Fibroblast of mammary gland (primary cell): ENCODE results near the gene CNPPD1.

ENCODE experiments used
- DNase-seq: peaks from one replicate; pipeline ENCODE4 v3.0.0-alpha.2; 2010; ENCODE audit warnings: low read depth
- H3K4me3 ChIP-seq: 2 replicates; pipeline ENCODE4 v1.5.1; 2011; ENCODE audit warnings: low read depth, mild to moderate bottlenecking, low read length, moderate library complexity; ENCODE audit not compliant: control insufficient read depth
- TF ChIP-seq, protein P1 (sequence below): conservative IDR thresholded peaks from 2 replicates; pipeline ENCODE4 v1.5.1; 2011; ENCODE audit warnings: low read depth, low read length, inconsistent platforms; ENCODE audit not compliant: control insufficient read depth, insufficient read depth

The CNPPD1 gene

DNA sequence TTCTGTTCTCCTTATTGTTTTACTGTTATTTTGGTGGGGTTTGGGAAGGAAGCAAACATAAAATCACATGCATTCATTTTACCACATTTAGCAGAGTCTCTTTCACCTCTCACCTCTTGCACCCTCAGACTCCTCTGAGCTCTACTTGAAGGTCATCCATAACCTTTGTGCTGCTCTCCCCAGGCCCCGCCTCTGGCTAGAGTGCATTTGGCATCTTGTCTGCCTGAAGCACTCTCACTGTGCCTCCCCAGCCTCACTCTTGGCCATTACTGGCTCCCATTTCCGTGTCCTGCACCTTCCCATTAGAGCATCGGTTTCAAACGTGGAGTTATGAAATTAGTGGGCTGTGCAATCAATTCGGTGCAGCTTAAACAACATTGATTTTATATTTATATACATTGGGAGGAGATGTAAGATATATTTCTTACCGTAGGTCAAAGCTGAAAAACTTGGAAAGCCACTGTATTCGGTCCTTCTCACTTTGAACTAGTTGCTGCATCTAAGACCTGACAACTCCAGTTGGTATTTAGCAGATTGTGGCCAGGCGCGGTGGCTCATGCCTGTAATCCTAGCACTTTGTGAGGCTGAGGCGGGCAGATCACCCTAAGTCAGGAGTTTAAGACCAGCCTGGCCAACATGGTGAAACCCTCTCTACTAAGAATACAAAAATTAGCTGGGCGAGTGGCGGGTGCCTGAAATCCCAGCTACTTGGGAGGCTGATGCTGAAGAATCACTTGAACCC, 22.9 kb upstream of the CNPPD1 start:
- no peak overlapping the region for H3K4me3 ChIP-seq
- no peak for DNase-seq
- TF ChIP-seq, protein P1, sequence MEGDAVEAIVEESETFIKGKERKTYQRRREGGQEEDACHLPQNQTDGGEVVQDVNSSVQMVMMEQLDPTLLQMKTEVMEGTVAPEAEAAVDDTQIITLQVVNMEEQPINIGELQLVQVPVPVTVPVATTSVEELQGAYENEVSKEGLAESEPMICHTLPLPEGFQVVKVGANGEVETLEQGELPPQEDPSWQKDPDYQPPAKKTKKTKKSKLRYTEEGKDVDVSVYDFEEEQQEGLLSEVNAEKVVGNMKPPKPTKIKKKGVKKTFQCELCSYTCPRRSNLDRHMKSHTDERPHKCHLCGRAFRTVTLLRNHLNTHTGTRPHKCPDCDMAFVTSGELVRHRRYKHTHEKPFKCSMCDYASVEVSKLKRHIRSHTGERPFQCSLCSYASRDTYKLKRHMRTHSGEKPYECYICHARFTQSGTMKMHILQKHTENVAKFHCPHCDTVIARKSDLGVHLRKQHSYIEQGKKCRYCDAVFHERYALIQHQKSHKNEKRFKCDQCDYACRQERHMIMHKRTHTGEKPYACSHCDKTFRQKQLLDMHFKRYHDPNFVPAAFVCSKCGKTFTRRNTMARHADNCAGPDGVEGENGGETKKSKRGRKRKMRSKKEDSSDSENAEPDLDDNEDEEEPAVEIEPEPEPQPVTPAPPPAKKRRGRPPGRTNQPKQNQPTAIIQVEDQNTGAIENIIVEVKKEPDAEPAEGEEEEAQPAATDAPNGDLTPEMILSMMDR: no peak

DNA sequence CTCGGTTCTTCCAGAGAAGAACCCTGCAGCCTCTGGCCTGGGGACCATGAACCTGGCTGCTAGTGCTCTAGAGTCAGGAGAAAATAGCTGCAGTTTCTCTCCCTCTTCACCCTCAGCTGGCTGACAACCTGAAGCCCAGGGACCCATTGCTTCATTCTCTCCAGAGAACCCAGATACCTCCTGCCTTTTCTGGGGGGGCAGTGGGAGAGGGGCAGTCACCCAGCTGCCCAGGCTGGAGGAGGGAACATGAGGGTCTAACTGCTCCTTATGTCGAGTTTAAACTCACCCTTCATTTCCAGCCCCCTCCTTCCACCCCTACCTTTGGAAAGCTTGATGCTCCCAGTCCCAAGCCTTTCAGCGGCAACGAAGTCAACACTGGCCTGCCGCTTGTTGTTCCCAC, 22.2 kb upstream of the CNPPD1 start:
- DNase-seq: no peak
- H3K4me3 ChIP-seq: no peak overlapping the region
- TF ChIP-seq, protein P1: no peak

DNA sequence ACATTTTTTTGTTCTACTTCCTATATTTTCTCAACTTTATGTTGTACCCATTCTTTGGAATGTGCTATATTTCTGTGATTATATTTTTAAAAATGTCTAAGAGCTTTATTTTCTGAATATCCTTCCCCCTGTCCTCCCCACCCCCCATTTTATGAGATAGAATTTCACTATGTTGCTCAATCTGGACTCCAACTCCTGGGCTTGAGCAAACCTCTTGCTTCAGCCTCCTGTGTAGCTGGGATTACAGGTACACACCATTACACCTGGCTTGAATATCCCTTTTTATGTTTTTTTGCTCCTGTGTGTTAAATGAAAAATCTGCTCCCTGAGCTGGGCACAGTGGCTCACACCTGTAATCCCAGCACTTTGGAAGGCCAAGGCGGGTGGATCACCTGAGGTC, 20.7 kb upstream of the CNPPD1 start:
- TF ChIP-seq, protein P1: no peak
- no peak for DNase-seq
- H3K4me3 ChIP-seq: no peak overlapping the region

DNA sequence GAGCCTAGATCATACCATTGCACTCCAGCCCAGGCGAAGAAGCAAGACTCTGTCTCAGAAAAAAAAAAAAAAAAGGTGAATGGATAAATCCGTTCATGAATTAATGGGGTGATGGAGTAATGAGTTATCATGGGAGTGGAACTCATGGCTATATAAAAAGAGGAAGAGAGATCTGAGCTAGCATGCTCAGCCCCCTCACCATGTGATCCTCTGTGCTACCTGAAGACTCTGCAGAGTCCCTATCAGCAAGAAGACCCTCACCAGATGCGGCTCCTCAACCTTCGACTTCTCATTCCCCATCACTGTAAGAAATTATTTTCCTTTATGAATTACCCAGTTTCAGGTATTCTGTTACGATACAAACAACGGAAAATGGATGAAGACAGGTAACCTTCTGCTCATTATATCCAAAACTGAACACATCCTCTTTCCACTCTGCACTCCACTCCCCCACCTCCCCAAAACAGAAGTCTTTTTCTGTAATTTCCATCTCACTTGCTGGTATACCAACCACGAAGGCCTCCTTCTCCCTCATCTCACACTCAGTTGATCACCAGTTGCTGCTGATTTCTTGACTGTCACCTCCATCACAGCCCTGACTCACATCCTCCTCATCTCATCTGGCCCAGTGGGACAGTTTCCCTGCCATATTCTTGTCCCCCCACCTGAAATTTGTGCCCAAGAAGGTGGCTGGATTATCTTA, 10.2 kb upstream of the CNPPD1 start:
- TF ChIP-seq, protein P1: no peak
- DNase-seq: no peak
- H3K4me3 ChIP-seq: no peak overlapping the region

DNA sequence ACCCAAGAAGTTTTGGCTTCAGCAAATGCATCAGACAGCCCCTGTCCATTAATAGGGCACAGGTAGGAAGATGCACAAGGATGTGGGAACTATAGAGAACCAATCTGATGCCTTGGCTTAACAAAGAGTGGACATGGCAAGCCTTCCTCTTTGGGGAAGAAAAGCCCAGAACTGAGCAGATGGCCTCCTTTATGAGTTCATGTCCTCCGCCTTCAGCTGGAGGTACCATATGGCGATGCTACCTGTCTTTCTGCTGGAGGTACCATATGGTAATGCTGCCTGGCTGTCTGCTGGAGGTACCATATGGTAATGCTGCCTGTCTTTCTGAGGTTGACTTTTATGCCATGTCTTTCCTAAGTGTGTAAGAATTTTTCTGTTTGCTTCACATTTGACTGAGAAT, 7.4 kb upstream of the CNPPD1 start:
- TF ChIP-seq, protein P1: no peak

DNA sequence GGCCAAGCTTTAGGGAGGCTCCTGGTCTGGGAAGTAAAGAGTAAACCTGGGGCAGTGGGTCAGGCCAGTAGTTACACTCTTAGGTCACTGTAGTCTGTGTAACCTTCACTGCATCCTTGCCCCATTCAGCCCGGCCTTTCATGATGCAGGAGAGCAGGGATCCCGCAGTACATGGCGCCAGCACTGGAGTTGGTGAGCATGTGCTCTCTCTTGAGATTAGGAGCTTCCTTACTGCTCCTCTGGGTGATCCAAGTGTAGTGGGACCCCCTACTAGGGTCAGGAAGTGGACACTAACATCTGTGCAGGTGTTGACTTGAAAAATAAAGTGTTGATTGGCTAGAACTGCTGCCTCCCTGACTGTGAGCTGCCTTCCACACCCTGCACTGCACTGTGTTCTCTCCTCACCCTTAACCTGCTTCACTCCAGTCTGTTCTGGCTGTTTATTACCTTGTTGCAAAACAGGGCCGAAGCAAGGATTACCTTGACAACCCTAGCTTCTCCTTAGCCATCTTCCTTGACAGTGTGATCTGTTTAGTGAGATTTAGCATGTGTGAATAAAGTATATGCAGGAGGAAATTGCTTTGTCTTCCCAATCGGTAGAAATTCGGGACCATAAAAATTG, 6.5 kb upstream of the CNPPD1 start:
- DNase-seq: no peak
- TF ChIP-seq, protein P1: no peak
- H3K4me3 ChIP-seq: no peak overlapping the region

More for the DNA sequence above, 7.4 kb upstream of the CNPPD1 start:
- DNase-seq: no peak
- H3K4me3 ChIP-seq: no peak overlapping the region
